Measurements from ENCODE around the gene CACNA1H. TPM values are rescaled to one million over a fixed set of nuclear protein-coding genes. Genes with fewer than 3 reads are reported as not detected.
"Not testable (repeated sequence)": the region's sequence is repeated elsewhere in the genome, so short reads cannot be mapped to it uniquely, and the experiment has no call there.

CACNA1H gene
- total and polyA plus RNA-seq, 2 experiments from 2014 or later = 9.1 TPM

DNA sequence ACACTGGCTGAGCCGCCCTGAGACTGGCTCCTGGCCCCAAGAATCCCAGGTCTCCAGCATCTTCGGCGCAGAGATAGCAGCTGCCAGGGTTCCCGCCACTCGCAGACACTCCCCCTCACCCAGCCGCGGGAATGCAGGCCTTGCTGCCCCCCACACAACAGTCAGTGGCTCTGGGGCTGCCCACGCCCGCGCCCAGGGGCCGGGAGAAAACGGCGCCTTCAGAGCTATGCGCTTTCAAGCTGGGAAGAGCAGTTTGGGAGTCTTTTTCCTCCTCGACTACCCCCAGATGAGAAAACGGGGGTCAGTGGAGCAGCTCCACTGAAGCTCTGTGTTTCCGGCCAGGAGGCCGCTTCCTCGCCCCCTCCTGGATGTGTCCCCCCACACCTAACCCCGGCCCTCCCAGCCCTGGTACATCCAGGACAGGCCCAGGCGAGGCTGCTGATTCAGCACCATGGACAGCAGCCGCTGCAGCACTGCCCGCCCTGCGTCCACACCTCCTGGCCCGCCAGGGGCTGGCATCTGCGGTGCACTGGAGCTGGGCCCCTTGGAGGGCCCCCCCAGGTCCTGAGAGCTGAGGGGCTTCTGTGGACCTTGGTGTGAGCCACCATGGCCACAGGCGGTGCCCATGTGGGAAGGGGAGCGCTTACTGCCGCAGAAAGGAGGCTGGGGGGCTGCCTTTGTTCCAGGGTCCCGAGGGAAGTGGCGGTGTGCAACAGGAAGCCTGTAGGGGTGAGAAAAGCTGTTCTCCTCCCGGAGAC lies 35.7 kb downstream of the CACNA1H start:
- peak; percentile 82 for DNase-seq (ENCODE audit: low spot score)
- no peaks in the 10 kb centered on the region for H3K9me3 ChIP-seq (ENCODE audit: low read depth)
- TF ChIP-seq EZH2 (IDR thresholded peaks at IDR 0.05; ENCODE audit: borderline replicate concordance) = no peak
- no peak overlapping the region for H3K4me3 ChIP-seq
- H3K4me1 ChIP-seq (ENCODE audit: insufficient read depth) = no peaks in the 10 kb centered on the region
- no peak overlapping the region for H2AFZ ChIP-seq
- no peaks in the 10 kb centered on the region for H3K27me3 ChIP-seq
- H3K4me2 ChIP-seq = no peak overlapping the region
- 61% methylated on average over 32 of the region's 32 CpGs for WGBS (ENCODE audit: low lambda C conversion rate, missing lambda C conversion rate)
- peaks cover 7% of the 10 kb centered on the region for H4K20me1 ChIP-seq (ENCODE audit: insufficient read depth, poor library complexity, severe bottlenecking)
- H3K9me2 ChIP-seq (replicated peaks; ENCODE audit: insufficient read depth) = no peaks in the 10 kb centered on the region
- H3K36me3 ChIP-seq (replicated peaks; ENCODE audit: insufficient read depth, low read depth) = no peaks in the 10 kb centered on the region
- no peaks in the 10 kb centered on the region for H3K79me2 ChIP-seq
- no peak overlapping the region for H3K27ac ChIP-seq

DNA sequence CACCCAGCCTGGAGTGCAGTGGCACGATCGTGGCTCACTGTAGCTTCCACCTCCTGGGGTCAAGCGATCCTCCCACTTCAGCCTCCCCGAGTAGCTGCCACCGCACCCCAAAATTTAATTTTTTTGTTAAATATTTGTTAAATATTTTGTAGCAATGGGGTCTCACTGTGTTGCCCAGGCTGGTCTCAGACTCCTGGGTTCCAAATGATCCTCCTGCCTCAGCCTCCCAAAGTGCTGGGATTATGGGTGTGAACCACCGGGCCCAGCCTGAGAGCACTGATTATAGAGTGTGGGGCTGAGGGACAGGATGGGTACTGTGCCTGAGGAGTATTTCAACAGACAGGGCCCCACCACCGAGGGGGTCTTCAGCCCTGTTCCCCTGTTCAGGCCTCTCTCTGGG lies 36.5 kb downstream of the CACNA1H start:
- H3K27ac ChIP-seq = no peak overlapping the region
- H4K20me1 ChIP-seq (ENCODE audit: insufficient read depth, poor library complexity, severe bottlenecking) = peaks cover 7% of the 10 kb centered on the region
- 80% methylated on average over 7 of the region's 7 CpGs for WGBS (ENCODE audit: low lambda C conversion rate, missing lambda C conversion rate)

DNA sequence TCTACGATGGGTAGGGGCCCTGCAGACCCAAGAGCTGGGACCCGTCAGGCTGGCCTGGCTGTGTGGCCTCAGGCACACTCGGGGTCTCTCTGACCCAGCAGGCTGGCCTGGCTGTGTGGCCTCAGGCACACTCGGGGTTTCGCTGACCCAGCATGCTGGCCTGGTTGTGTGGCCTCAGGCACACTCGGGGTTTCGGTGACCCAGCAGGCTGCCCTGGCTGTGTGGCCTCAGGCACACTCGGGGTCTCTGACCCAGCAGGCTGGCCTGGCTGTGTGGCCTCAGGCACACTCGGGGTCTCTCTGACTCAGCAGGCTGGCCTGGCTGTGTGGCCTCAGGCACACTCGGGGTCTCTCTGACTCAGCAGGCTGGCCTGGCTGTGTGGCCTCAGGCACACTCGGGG lies 37.9 kb downstream of the CACNA1H start:
- not testable (repeated sequence) for H3K27me3 ChIP-seq; H3K9me2 ChIP-seq (replicated peaks; ENCODE audit: insufficient read depth); H3K9me3 ChIP-seq (ENCODE audit: low read depth); H3K4me1 ChIP-seq (ENCODE audit: insufficient read depth); H3K36me3 ChIP-seq (replicated peaks; ENCODE audit: insufficient read depth, low read depth); H2AFZ ChIP-seq; H3K4me3 ChIP-seq; H4K20me1 ChIP-seq (ENCODE audit: insufficient read depth, poor library complexity, severe bottlenecking); H3K27ac ChIP-seq; H3K4me2 ChIP-seq; H3K79me2 ChIP-seq; DNase-seq (ENCODE audit: low spot score)
- 94% methylated on average over 10 of the region's 11 CpGs for WGBS (ENCODE audit: low lambda C conversion rate, missing lambda C conversion rate)

More for the DNA sequence above, 36.5 kb downstream of the CACNA1H start:
- no peak overlapping the region for H3K4me3 ChIP-seq
- H3K27me3 ChIP-seq = no peaks in the 10 kb centered on the region
- TF ChIP-seq EZH2 (IDR thresholded peaks at IDR 0.05; ENCODE audit: borderline replicate concordance) (no peak), EZH2phosphoT487 (IDR thresholded peaks at IDR 0.05; ENCODE audit: low read depth, severe bottlenecking, unreplicated experiment) (no peak)
- TF ChIP-seq, protein P1, sequence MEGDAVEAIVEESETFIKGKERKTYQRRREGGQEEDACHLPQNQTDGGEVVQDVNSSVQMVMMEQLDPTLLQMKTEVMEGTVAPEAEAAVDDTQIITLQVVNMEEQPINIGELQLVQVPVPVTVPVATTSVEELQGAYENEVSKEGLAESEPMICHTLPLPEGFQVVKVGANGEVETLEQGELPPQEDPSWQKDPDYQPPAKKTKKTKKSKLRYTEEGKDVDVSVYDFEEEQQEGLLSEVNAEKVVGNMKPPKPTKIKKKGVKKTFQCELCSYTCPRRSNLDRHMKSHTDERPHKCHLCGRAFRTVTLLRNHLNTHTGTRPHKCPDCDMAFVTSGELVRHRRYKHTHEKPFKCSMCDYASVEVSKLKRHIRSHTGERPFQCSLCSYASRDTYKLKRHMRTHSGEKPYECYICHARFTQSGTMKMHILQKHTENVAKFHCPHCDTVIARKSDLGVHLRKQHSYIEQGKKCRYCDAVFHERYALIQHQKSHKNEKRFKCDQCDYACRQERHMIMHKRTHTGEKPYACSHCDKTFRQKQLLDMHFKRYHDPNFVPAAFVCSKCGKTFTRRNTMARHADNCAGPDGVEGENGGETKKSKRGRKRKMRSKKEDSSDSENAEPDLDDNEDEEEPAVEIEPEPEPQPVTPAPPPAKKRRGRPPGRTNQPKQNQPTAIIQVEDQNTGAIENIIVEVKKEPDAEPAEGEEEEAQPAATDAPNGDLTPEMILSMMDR (IDR thresholded peaks at IDR 0.05; ENCODE audit: poor library complexity) = no peak
- no peaks in the 10 kb centered on the region for H3K9me2 ChIP-seq (replicated peaks; ENCODE audit: insufficient read depth)
- H3K4me2 ChIP-seq = no peak overlapping the region
- no peaks in the 10 kb centered on the region for H3K4me1 ChIP-seq (ENCODE audit: insufficient read depth)
- H3K36me3 ChIP-seq (replicated peaks; ENCODE audit: insufficient read depth, low read depth) = no peaks in the 10 kb centered on the region
- DNase-seq (ENCODE audit: low spot score) = no peak
- no peaks in the 10 kb centered on the region for H3K9me3 ChIP-seq (ENCODE audit: low read depth)
- H3K79me2 ChIP-seq = no peaks in the 10 kb centered on the region
- H2AFZ ChIP-seq = no peak overlapping the region

DNA sequence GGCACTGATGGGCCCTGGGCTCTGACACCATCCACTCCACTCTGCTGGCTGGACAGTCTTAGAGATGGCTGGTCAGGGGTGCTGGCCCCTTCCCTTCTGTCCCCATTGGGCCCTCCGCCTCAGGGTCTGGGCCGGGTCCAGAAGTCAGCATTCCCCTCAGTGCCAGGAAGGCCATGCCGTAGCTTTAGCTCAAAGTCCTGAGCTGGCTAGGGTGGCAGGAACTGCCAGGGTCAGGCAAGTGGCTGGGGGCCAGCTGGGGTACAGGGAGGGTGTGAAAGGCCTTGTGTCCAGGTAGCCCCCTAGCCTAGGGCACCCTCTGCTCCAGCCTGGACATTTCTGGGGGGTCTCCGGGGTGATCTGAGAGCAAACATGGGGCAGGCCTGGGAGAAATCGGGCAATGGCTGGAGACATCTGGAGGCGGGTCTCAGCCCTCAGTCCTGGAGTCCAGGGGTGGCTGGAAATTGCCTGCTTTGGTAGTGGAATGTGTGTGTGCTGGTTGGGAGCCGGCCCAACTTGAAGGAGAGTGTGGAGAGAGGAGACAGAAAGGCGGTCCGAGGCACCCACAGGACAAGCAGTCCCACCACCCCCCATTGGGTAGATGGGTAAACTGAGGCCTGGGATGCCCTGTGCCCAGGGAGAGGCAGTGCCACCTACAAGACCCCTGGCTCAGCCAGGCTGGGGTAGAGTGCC lies 39.6 kb downstream of the CACNA1H start:
- Histone ChIP-seq H3K27me3 (no peaks in the 10 kb centered on the region), H2AFZ (no peak overlapping the region), H3K79me2 (no peaks in the 10 kb centered on the region), H4K20me1 (ENCODE audit: insufficient read depth, poor library complexity, severe bottlenecking) (peaks cover 7% of the 10 kb centered on the region), H3K9me2 (replicated peaks; ENCODE audit: insufficient read depth) (no peaks in the 10 kb centered on the region), H3K27ac (no peak overlapping the region), H3K9me3 (ENCODE audit: low read depth) (no peaks in the 10 kb centered on the region), H3K4me2 (no peak overlapping the region), H3K36me3 (replicated peaks; ENCODE audit: insufficient read depth, low read depth) (no peaks in the 10 kb centered on the region), H3K4me3 (no peak overlapping the region), H3K4me1 (ENCODE audit: insufficient read depth) (no peaks in the 10 kb centered on the region)
- WGBS (ENCODE audit: low lambda C conversion rate, missing lambda C conversion rate) = 91% methylated on average over 9 of the region's 9 CpGs
- DNase-seq (ENCODE audit: low spot score) = no peak
- TF ChIP-seq EZH2 (IDR thresholded peaks at IDR 0.05; ENCODE audit: borderline replicate concordance) = no peak
- TF ChIP-seq, protein P1 (IDR thresholded peaks at IDR 0.05; ENCODE audit: poor library complexity) = no peak
- TF ChIP-seq EZH2phosphoT487 (IDR thresholded peaks at IDR 0.05; ENCODE audit: low read depth, severe bottlenecking, unreplicated experiment) = no peak
